D341Med (cell line): ENCODE results near the gene ARHGAP6.
"Not testable (repeated sequence)": the region's sequence is repeated elsewhere in the genome, so short reads cannot be mapped to it uniquely, and the experiment has no call there.

Experiments
- DNase-seq: peaks from one replicate; pipeline ENCODE4 v3.0.0; 2012; ENCODE audit warnings: low spot score

Gene ARHGAP6

DNA sequence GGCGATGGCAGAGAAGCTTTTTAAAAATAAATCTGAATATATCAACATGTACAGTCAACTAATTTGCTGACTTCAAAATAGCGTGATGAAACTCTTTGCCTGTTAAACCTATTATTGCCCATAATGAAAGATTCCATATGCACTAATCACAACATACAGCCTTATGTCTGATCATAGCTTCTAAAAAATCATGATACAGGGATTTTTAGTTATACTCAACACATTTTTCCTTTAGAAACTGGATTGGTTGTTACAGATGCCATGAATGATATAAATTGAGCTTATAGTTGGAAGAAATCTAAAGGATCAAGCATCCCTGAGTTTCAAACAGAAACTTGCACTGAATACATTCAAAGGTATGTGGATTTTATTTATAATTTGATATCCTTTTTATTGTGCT lies 372.6 kb downstream of the ARHGAP6 start, which contains the start of gene AMELX:
AMELX (plus strand) TSS at position 301 of the 400 bp plus-strand sequence. CDS start 1,376 bp downstream, outside the sequence.
- no peak for DNase-seq

DNA sequence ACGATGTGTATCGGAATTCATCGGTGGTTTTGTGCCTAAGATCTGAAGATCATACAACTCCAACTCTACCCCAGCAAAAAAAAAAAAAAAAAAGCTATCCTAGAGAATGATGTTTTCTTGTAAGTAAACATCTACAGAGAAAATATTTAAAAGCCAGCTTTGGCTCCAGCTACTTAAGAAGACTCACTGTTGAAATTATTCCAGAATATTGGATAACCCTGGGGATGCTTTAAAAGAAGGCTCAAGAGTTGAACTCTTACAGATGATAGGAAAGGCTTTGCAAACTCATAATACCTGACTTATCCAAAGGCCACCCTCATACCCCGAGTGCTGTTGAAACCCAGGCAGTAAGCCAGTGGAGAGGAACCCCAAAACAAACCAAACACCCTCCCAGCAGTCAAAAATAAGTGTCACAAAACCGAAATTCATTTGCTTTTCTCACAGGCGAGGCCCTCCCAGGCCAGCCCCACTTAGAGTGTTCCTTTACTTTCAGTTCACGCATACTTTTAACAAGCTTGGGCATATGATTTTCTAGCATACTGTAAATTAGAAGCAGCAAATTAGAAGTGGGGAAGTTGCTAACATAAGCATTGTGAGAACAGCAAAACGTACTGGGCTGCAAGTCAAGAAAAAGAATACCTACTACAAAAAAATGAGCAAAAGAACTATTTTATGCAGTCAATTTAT lies 375.2 kb downstream of the ARHGAP6 start:
- DNase-seq = no peak

DNA sequence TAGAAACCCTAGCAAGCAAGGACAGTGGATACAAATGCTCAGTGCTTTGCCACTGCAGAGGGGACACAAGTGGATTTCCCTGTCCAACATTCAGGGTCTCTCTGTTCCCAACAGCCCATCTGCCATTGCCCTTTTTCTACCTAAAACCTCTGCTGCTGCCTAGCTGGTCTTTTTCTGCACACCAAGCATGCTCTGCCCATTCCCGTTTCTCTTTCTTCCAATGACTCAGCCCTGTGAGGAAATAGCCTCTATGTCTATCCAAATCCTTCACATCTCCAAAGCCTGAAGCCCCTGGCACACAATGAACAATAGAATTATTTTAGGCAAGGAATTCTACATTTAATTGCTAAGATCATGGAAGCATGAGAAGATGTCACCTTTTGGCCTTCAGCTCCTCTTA lies 378.2 kb downstream of the ARHGAP6 start:
- DNase-seq = no peak

DNA sequence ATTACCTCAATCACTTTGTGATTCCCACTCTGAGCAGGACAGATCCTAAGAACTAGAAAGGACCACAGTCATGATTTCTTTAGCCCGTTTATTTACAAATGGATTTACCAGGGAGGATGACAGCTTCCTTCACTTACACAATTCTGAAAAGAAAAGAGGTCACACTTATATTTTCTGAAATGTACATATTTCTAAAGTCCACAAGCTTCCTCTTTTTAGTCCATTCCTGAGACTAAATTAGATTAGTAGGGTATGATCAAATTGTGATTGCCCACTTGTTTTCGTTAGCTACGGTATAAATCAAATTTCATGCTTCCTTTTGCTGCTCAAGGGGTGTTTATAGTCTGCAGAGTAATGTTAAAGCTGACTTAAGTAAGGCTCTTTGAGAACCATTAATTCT lies 380.1 kb downstream of the ARHGAP6 start:
- DNase-seq = no peak

GRCh38 chrX:11282043-11282442 lies 383.7 kb downstream of the ARHGAP6 start:
- no peak for DNase-seq

DNA sequence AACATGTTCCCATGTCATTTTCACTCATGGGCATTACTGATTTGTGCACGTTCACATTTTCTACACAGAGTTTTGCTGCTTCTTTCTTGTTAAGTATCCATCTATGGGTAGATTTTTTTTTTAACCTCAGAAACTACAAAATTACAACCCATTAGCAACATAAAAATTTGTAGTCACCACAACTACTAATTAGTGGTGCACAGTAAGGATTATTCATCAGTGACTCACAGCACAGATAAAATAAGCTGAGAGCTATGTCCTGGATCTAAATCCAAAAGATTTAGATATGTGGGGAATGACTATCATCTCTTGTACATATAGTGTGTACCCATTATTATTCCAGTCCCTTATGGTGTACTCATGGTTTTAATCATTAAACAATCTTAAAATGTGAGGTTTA lies 392.2 kb downstream of the ARHGAP6 start:
- no peak for DNase-seq

- no peak for DNase-seq
Observed at GRCh38 chrX:11272863-11273262, 392.9 kb downstream of the ARHGAP6 start.

GRCh38 chrX:11272290-11272689 lies 393.4 kb downstream of the ARHGAP6 start:
- DNase-seq = no peak

GRCh38 chrX:11269996-11270395 lies 395.7 kb downstream of the ARHGAP6 start:
- DNase-seq = no peak

- no peak for DNase-seq
Observed at GRCh38 chrX:11269006-11269405, 396.7 kb downstream of the ARHGAP6 start.

- no peak for DNase-seq
Observed at GRCh38 chrX:11267425-11267824, 398.3 kb downstream of the ARHGAP6 start.

GRCh38 chrX:11266573-11267003 lies 399.1 kb downstream of the ARHGAP6 start:
- no peak for DNase-seq

GRCh38 chrX:11265352-11265751 lies 400.4 kb downstream of the ARHGAP6 start:
- DNase-seq = no peak

- no peak for DNase-seq
Observed at GRCh38 chrX:11264925-11265324, 400.8 kb downstream of the ARHGAP6 start.

DNA sequence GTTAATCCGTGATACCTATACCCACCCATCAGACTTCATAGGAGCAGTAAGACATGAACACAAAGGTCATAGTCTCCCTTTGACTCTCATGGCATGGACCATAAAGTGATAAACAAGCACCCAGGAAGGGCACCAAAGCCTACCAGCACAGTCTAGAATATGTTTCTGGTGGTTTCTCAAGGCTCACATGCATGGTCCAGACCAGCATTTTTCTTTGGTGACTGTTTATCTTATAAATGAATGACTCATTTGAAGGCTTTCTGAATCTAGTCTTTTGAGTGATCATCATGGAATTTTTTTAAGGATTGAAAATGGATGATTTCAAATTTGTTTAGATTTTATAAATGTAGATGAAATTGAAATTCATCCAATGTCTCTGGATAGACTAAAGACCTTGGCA lies 404.5 kb downstream of the ARHGAP6 start:
- DNase-seq = no peak

GRCh38 chrX:11259437-11259836 lies 406.3 kb downstream of the ARHGAP6 start:
- DNase-seq = no peak

DNA sequence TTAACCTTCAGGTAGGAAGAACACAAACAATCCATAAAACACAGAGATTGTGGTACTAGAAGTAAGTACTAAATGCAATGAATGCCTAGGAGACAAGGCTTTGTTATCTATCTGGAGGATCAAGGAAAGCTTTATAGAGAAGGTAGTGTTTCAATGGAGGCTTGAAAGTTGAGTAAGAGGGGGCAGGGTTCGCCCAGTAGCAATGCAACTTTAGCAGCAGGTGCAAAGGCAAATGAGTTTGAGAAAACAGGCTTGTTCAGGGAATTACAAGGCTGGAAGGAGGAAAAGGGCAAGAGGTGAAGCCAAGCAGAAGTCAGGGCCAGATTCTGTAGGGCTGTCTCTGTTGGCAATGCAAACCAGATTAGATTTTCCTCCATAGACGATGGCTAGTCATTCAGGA lies 408.0 kb downstream of the ARHGAP6 start:
- no peak for DNase-seq

DNA sequence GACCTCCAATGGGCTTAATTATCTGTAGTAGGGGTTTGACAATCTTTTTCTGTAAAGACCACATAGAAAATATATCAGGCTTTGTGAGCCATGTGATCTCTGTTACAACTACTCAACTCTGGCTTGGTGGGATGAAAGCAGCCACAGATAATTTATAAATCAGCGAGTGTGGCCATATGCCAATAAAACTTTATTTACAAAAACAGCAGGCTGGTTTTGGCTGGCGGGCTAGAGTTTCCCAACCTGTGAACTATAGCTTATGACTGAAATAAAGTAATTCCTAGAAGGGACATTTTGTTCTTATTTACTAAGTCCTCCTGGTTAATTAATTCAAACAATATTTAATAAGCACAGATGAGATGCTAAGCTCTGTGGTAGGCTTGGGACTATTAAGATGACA lies 408.4 kb downstream of the ARHGAP6 start:
- DNase-seq = no peak

DNA sequence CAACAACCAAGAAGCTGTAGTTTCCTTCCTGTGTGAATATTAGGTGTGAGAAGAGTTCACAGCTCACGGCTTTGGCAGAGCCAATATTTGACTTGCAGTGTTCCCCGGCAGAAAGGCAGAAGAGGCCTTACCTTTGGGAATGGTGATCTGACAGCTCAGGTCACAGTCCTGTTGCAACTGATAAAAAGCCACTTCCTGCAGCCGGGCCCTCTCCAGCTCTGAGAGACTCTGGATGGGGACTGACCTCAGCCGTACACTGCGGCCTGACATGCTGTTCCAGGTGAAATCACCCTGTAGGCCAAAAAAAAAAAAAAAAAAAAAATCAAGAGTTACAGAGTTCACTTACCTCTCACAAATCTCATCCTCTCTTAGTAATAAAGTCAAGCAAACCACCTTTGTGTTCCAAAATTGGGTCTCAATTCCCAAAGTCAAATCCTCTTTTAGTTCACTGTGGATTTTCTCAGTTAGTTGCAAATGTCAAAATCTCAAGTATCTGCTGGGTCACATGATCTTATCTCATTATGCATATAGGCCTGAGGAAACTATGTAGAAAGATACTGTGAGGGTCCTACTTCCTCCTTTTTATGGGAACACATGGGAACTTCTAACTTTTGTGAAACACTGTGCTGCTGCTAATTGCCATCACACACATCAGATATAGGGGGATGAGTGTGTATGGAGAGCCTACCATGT lies 411.2 kb downstream of the ARHGAP6 start:
- no peak for DNase-seq

DNA sequence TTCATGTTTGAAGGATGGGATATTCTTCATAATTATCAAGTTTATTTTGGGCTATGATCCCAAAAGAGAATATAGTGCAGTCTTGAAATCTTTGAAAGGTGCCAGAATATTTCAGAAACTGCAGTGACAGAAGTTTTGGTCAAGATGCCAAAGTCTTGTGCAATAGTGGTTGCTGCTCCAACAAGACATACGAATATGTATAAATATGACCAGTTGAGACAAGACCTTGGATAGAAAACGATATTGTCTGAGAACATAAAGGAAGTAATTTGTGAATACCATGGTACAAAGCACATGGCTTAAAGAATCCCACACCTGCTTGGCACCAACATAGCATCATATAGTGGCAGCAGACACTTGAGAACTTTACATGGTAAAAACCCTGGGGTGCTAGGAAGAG lies 421.1 kb downstream of the ARHGAP6 start:
- no peak for DNase-seq

GRCh38 chrX:11242704-11243103 lies 423.0 kb downstream of the ARHGAP6 start:
- DNase-seq = no peak

DNA sequence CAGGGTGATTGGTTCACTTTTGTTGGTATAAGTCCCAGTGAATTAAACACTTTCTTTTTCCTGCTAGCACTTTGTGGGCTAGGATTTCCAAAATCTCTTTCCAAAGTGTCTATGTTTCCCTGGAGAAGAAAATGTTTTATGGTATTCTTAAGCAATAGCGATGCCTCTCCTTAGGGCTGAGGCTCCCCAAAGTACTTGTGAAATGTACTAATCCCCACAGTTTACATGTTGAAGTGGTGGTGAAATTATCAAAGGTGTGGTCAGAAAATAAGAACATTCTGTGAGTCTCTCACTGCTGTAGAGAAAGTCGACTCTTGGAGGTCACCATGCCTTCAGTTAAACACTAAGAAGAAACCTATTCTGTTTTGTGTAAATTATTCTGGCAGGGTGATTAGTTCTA lies 424.0 kb downstream of the ARHGAP6 start:
- no peak for DNase-seq

DNA sequence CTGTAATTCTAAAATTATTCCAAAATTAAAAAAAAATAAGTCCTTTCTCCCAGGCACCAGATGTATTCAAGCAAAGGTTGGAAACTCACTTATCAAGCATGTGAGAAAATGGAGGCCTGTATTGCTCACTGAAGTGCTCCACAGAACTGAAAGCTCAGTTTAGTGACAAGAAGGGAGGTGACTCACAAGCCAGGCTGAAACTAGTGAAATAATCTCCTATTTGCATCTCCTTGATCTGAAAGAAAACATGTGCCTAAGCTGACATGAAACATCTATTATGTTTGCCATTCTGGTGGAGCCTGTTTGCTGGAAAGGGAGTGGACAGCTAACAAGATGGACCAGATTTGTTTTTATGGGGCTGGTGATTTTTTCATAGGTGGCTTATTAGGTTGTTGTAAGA lies 426.5 kb downstream of the ARHGAP6 start:
- no peak for DNase-seq

- not testable (repeated sequence) for DNase-seq
Observed at GRCh38 chrX:11235377-11235776, 430.3 kb downstream of the ARHGAP6 start.
